Endothelial cell of umbilical vein (primary cell): ENCODE data around the gene GALNT17. TPM values are rescaled to one million over a fixed set of nuclear protein-coding genes. Genes with fewer than 3 reads are reported as not detected.

Experiments used
- BruUV-seq: library from RNA; stranded (reverse); fragments of 400-500 nt; replicated peaks from 2 replicates; lab custom pipeline; 2021; lab: Mats Ljungman, UMichigan
- CTCF ChIA-PET: fragments of 300-600, 350-600 bp; sonication (Branson Sonifier 250); formaldehyde crosslinking; loops from one replicate; lab custom pipeline; 2021; ENCODE audit warnings: antibody characterized with exemption, inconsistent platforms; lab: Charles Lee
- POLR2A ChIA-PET: fragments of 300-600, 350-600 bp; sonication (Branson Sonifier 250); formaldehyde crosslinking; loops from one replicate; lab custom pipeline; 2021; ENCODE audit warnings: antibody characterized with exemption, inconsistent platforms; lab: Charles Lee
- DNase-seq: peaks from one replicate; pipeline ENCODE4 v3.0.0-alpha.2; 2011; ENCODE audit warnings: low read depth, low spot score
- FAIRE-seq: peaks from 2 replicates; lab custom pipeline; 2011; peaks lifted over from hg19 to GRCh38; lab: Jason Lieb, UNC
- H2AFZ ChIP-seq: 2 replicates; pipeline ENCODE4 v1.6.0; 2012; ENCODE audit warnings: low read depth, low read length, control low read depth, inconsistent platforms
- H3K27ac ChIP-seq: 2 replicates; pipeline ENCODE4 v1.5.1; 2011; ENCODE audit warnings: low read depth, mild to moderate bottlenecking, control low read depth, low read length, moderate library complexity; ENCODE audit not compliant: insufficient read depth
- H3K27me3 ChIP-seq, 2 experiments: 2 replicates each; pipeline versions ENCODE4 v1.6.0 to v1.6.1; 2011; ENCODE audit warnings: low read length in 2 of 2, mixed read lengths in 1 of 2; ENCODE audit not compliant: control insufficient read depth in 2 of 2, insufficient read depth in 2 of 2
- H3K36me3 ChIP-seq, 2 experiments: 2 replicates in 1 of 2; 3 replicates in 1 of 2; pipeline ENCODE4 v1.5.1; 2011; ENCODE audit warnings: low read length in 2 of 2, mild to moderate bottlenecking in 1 of 2, moderate library complexity in 1 of 2; ENCODE audit not compliant: control insufficient read depth in 2 of 2, insufficient read depth in 2 of 2; ENCODE audit errors: extremely low read depth in 1 of 2
- H3K4me1 ChIP-seq: 3 replicates; pipeline ENCODE4 v1.5.1; 2011; ENCODE audit warnings: mild to moderate bottlenecking, low read length; ENCODE audit not compliant: control insufficient read depth, insufficient read depth; ENCODE audit errors: extremely low read depth
- H3K4me2 ChIP-seq: 2 replicates; pipeline ENCODE4 v1.6.1; 2011; ENCODE audit warnings: low read length, control low read depth, mixed read lengths; ENCODE audit not compliant: insufficient read depth
- H3K4me3 ChIP-seq, 3 experiments: fragments of 200-600 bp in 1 of 3; sonication (generic), shearing (Covaris generic) in 1 of 3; replicated peaks in 1 of 3; 2 replicates each; pipeline ENCODE4 v1.5.1; 2011 to 2016; ENCODE audit warnings: control low read depth in 3 of 3, low read length in 3 of 3, mild to moderate bottlenecking in 2 of 3, inconsistent platforms in 1 of 3, low read depth in 1 of 3, moderate library complexity in 1 of 3; ENCODE audit not compliant: insufficient read depth in 1 of 3
- H3K79me2 ChIP-seq: 2 replicates; pipeline ENCODE4 v1.6.0; 2012; ENCODE audit warnings: low read length, inconsistent platforms; ENCODE audit not compliant: control insufficient read depth, insufficient read depth
- H3K9ac ChIP-seq: replicated peaks from 2 replicates; pipeline ENCODE3; 2011; ENCODE audit warnings: low read length, control low read depth; ENCODE audit not compliant: insufficient read depth; ENCODE audit errors: extremely low read depth
- H3K9me1 ChIP-seq: replicated peaks from 3 replicates; pipeline ENCODE4 v1.6.0; 2011; ENCODE audit warnings: mild to moderate bottlenecking, low read length; ENCODE audit not compliant: control insufficient read depth, insufficient read depth; ENCODE audit errors: extremely low read depth
- H3K9me3 ChIP-seq: replicated peaks from 2 replicates; pipeline ENCODE4 v1.5.1; 2012; ENCODE audit warnings: low read length, inconsistent platforms; ENCODE audit not compliant: control insufficient read depth, insufficient read depth
- H4K20me1 ChIP-seq: replicated peaks from 2 replicates; pipeline ENCODE3; 2011; ENCODE audit warnings: mild to moderate bottlenecking, low read length; ENCODE audit not compliant: control insufficient read depth, insufficient read depth; ENCODE audit errors: extremely low read depth
- EZH2 ChIP-seq: IDR thresholded peaks from 2 replicates; pipeline ENCODE4 v1.6.1; 2012; ENCODE audit warnings: borderline replicate concordance, low read depth, mild to moderate bottlenecking, moderate library complexity, low read length, inconsistent platforms; ENCODE audit not compliant: severe bottlenecking
- FOS ChIP-seq: IDR thresholded peaks from 2 replicates; pipeline ENCODE4 v1.6.1; 2011; ENCODE audit warnings: mild to moderate bottlenecking, low read length, moderate library complexity, borderline replicate concordance; ENCODE audit not compliant: insufficient read depth
- GATA2 ChIP-seq: IDR thresholded peaks from 2 replicates; pipeline ENCODE4 v1.7.0; 2011; ENCODE audit warnings: low read depth, mild to moderate bottlenecking, moderate library complexity, mixed read lengths, low read length; ENCODE audit not compliant: insufficient read length, insufficient read depth
- JUN ChIP-seq: IDR thresholded peaks from 2 replicates; pipeline ENCODE4 v1.6.1; 2011; ENCODE audit warnings: borderline replicate concordance, low read depth; ENCODE audit not compliant: insufficient read length, insufficient read depth
- MYC ChIP-seq: IDR thresholded peaks from one replicate; pipeline ENCODE4 v1.6.1; 2011; ENCODE audit warnings: mild to moderate bottlenecking, low read depth, low read length
- POLR2A ChIP-seq: IDR thresholded peaks from 2 replicates; pipeline ENCODE4 v1.6.1; 2012; ENCODE audit warnings: low read depth, mild to moderate bottlenecking, control low read depth, low read length
- POLR2AphosphoS5 ChIP-seq: IDR thresholded peaks from 2 replicates; pipeline ENCODE4 v1.6.1; 2012; ENCODE audit warnings: low read depth, mild to moderate bottlenecking, control low read depth, low read length, moderate library complexity; ENCODE audit not compliant: insufficient read depth
- dilution Hi-C: fragments of 300-500 bp; cut with MboI; formaldehyde crosslinking; loops from one replicate; pipeline ENCODE4 v1.15.0; 2019; ENCODE audit warnings: low sequenced_read_pairs; ENCODE audit not compliant: extremely low pct_ligation_motif_present
- intact Hi-C: fragments of 100-400 bp; cut with micrococcal nuclease; formaldehyde crosslinking; loops from one replicate; pipeline ENCODE4 v1.10.0; 2022
- polyA plus RNA-seq, 4 experiments: library from polyadenylated mRNA; depleted of rRNA in 3 of 4; stranded (reverse) in 3 of 4; unstranded in 1 of 4; fragments of >200 nt; gene quantifications; 2 replicates each; pipeline versions ENCODE4 v1.2.1 to v1.2.3, GENCODE V29; 2011 to 2012; ENCODE audit warnings: missing spikeins in 1 of 4
- total RNA-seq: library from RNA; stranded (reverse); gene quantifications from 2 replicates; pipeline ENCODE4 v1.2.3, GENCODE V29; 2021
- TF ChIP-seq, protein P1 (sequence below): IDR thresholded peaks from 2 replicates; pipeline ENCODE4 v1.6.1; 2011; ENCODE audit not compliant: insufficient read depth, insufficient read length
- TF ChIP-seq, protein P2 (sequence below), 2 donors: IDR thresholded peaks; 1 replicate in 1 of 2; 2 replicates in 1 of 2; pipeline ENCODE4 v1.5.1; 2011; ENCODE audit warnings: low read length in 2 of 2, mild to moderate bottlenecking in 2 of 2, moderate library complexity in 2 of 2, control low read depth in 1 of 2, inconsistent platforms in 1 of 2, low read depth in 1 of 2; ENCODE audit not compliant: insufficient read depth in 1 of 2; ENCODE audit errors: extremely low read depth in 1 of 2

Gene GALNT17
- total and polyA plus RNA-seq, 2 donors (not counting 3 experiments of a cell fraction or from before 2014, with no cell fraction given) = not detected

DNA sequence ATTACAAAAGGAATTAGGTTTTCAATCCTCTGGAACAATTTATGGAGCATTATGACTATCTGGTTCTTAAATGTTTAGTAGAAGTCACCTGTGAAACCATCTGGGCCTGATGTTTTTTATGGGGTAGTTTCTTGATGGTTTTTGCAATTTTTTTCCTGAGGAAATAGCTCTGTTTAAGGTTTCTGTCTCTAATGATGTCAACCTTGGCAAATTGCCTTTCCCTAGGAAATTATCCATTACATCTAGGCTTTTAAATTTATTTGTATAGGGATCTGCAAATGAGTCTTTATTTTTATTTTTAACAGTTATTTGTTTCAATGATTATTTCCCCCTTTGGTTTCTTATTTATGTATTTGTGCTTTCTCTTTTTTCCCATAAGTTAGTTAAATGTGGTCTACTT, 222.8 kb downstream of the GALNT17 start:
- CTCF ChIA-PET = no interaction called here
- no peak overlapping the region for H3K4me3 ChIP-seq
- dilution Hi-C loops (no loop called here), intact Hi-C loops (no loop called here)
- no peak overlapping the region for H3K4me2 ChIP-seq
- DNase-seq = no peak
- peaks cover 3% of the 10 kb centered on the region for H3K9me3 ChIP-seq
- no peak overlapping the region for H3K9ac ChIP-seq
- BruUV-seq = no TSS peak
- no peaks in the 10 kb centered on the region for H3K79me2 ChIP-seq
- TF ChIP-seq MYC (no peak), FOS (no peak), GATA2 (no peak), JUN (no peak), POLR2AphosphoS5 (no peak), EZH2 (no peak), POLR2A (no peak)
- TF ChIP-seq, protein P1, sequence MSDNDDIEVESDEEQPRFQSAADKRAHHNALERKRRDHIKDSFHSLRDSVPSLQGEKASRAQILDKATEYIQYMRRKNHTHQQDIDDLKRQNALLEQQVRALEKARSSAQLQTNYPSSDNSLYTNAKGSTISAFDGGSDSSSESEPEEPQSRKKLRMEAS = no peak
- TF ChIP-seq, protein P2, sequence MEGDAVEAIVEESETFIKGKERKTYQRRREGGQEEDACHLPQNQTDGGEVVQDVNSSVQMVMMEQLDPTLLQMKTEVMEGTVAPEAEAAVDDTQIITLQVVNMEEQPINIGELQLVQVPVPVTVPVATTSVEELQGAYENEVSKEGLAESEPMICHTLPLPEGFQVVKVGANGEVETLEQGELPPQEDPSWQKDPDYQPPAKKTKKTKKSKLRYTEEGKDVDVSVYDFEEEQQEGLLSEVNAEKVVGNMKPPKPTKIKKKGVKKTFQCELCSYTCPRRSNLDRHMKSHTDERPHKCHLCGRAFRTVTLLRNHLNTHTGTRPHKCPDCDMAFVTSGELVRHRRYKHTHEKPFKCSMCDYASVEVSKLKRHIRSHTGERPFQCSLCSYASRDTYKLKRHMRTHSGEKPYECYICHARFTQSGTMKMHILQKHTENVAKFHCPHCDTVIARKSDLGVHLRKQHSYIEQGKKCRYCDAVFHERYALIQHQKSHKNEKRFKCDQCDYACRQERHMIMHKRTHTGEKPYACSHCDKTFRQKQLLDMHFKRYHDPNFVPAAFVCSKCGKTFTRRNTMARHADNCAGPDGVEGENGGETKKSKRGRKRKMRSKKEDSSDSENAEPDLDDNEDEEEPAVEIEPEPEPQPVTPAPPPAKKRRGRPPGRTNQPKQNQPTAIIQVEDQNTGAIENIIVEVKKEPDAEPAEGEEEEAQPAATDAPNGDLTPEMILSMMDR (IDR thresholded peaks at IDR 0.05; ENCODE audit: extremely low read depth in 1 of 2, insufficient read depth in 1 of 2, low read depth in 1 of 2, low read length in 2 of 2) = no peak
- H3K27ac ChIP-seq = no peak overlapping the region
- H2AFZ ChIP-seq = no peak overlapping the region
- no peaks in the 10 kb centered on the region for H4K20me1 ChIP-seq
- POLR2A ChIA-PET = no interaction called here
- no peaks in the 10 kb centered on the region for H3K36me3 ChIP-seq
- no peaks in the 10 kb centered on the region for H3K27me3 ChIP-seq
- FAIRE-seq = no peak
- H3K4me1 ChIP-seq = no peaks in the 10 kb centered on the region
- no peaks in the 10 kb centered on the region for H3K9me1 ChIP-seq
